Stimulated activated CD4-positive, alpha-beta T cell treated with anti-CD3 and anti-CD28 coated beads, TNF-alpha, amount 100 ng/mL, for 1 hour (primary cell): ENCODE measurements around the gene COL4A1.

Experiments
- DNase-seq, 3 donors: peaks; one replicate each; pipeline ENCODE4 v3.0.0-alpha.2; 2020; ENCODE audit warnings: low read depth in 3 of 3, low spot score in 1 of 3

Gene COL4A1

GRCh38 chr13:110099922-110100321 is 207.0 kb downstream of the COL4A1 start:
- no peak for DNase-seq
